SU-DHL-6 (cell line): ENCODE results near the gene SLC16A13.

Experiments used
- EZH2phosphoT487 ChIP-seq: fragments of 200-600 bp; sonication (generic), shearing (Covaris generic); conservative IDR thresholded peaks from 2 replicates; pipeline ENCODE4 v1.6.1; 2018; ENCODE audit warnings: mild to moderate bottlenecking, antibody characterized with exemption, low read length, moderate library complexity, mixed read lengths
- TF ChIP-seq, protein P1 (sequence below): fragments of 200-600 bp; sonication (generic); IDR thresholded peaks from one replicate; pipeline ENCODE4 v1.5.1; 2017; ENCODE audit warnings: antibody characterized with exemption, mild to moderate bottlenecking, low read length, moderate library complexity; ENCODE audit not compliant: insufficient read depth, poor library complexity, severe bottlenecking

- TF ChIP-seq, protein P1, sequence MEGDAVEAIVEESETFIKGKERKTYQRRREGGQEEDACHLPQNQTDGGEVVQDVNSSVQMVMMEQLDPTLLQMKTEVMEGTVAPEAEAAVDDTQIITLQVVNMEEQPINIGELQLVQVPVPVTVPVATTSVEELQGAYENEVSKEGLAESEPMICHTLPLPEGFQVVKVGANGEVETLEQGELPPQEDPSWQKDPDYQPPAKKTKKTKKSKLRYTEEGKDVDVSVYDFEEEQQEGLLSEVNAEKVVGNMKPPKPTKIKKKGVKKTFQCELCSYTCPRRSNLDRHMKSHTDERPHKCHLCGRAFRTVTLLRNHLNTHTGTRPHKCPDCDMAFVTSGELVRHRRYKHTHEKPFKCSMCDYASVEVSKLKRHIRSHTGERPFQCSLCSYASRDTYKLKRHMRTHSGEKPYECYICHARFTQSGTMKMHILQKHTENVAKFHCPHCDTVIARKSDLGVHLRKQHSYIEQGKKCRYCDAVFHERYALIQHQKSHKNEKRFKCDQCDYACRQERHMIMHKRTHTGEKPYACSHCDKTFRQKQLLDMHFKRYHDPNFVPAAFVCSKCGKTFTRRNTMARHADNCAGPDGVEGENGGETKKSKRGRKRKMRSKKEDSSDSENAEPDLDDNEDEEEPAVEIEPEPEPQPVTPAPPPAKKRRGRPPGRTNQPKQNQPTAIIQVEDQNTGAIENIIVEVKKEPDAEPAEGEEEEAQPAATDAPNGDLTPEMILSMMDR: no peak
- TF ChIP-seq EZH2phosphoT487: no peak
These were observed 32.1 kb upstream of the SLC16A13 start for GRCh38 chr17:7003745-7004144.
